Posterior cingulate gyrus (tissue), 11 donors: ENCODE data around the gene BCAS1.

ENCODE experiments used
- DNase-seq, 10 donors: peaks; one replicate each; pipeline versions ENCODE4 v3.0.0 to v3.0.0-alpha.2; 2020 to 2021; ENCODE audit warnings: mixed read lengths in 3 of 10
- intact Hi-C: fragments of 100-400 bp; cut with DNase I; formaldehyde crosslinking; loops from one replicate; pipeline ENCODE4 v1.15.1; 2023

The BCAS1 gene

DNA sequence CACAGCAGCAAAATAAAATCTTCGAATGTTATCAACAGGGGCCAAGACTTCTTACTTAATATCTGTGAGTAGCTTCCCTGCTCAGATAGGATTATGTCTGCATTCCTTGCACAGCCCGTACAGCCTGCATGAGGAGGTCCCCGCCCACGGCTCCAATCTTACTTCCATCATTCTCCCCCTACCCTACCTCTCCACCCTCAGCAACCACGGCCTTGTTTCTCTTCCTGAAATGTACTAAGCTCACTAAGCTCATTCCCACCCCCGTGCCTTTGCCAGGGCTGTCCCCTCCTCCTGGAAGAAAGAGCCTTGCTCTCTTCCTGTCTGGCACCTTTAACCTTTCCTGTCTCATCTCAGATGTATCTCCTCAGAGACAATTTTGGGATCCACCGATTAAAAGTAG lies 120.4 kb downstream of the BCAS1 start:
- DNase-seq, result no peak
- intact Hi-C loops, result no loop called here

DNA sequence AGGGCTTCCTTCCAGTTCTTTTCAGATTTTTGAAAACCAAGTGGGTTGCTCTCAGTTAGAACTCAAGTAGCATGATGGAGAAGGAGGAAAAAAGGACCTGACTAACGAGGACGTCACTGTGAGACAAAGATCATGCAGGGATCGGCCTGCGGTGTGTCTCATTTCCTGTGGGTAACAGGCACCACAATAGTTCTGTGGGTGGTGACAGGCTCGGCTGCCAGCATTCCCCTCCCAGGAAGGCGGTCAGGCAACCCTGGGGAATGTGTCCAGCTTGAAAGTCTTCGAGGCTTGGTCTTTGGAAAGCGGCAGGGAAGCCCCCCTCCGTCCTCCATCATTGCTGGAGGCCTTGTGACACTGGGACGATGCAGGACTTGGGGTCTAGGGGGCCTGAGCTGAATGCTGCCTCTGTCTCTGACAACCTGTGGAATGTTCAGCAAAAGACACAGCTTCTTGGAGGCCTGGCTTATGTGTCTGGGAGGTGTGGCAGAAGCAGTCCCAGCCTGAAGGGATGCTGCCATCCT lies 121.0 kb downstream of the BCAS1 start:
- DNase-seq, result peak in 1 of 10 donors; percentile 77
- intact Hi-C loops, result loop anchor here (10.0 kb wide), 1 partner anchor 75 kb away; no protein-coding TSS in a partner anchor

DNA sequence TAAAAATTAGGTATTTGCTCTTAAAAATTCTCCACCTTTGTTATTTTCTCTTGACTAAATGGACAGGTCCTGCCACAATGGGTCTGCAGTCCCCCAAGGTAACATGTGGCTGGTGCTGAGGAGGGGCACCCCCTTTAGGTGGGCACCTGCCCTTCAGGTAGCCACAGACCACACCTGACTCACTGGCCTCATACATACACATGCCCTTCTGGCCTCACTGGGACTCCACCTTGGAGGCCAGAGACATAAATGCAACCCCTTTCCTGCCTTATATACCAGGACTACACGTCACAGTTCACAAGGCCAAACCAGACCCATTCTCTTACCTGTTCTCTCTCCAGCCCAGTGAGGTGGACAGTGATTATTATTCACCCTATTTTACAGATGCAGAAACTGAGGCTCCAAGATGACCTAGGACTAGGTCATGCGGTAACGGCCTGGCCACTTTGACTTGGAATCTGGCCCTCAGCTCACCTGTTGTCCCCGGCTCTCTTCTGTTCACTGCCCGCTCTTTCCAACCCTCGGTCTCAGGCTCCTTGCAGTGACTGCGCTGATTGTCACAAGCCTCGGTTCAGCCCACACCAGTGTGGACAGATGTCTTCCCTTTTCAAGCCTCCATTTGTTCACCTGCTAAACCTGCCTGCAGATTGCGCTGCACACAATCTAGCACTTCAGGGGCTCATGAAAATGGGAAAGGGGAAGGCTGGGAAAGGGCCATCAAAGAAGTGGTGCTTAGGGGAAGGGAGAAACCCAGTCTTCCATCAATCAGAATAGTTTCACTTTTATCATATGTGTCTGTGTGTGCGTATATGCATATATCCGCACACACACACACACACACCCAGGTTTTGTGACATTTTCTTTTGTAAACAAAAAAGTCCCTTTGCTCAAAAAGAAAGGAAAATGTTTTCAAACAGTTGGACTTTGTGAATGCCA lies 121.7 kb downstream of the BCAS1 start:
- no peak for DNase-seq
- intact Hi-C loops, result loop anchor here (10.0 kb wide), 1 partner anchor 76 kb away; no protein-coding TSS in a partner anchor

- intact Hi-C loops, result loop anchor here (10.0 kb wide), 1 partner anchor 77 kb away; no protein-coding TSS in a partner anchor
- DNase-seq, result no peak
Observed at GRCh38 chr20:53947501-53948195, 122.7 kb downstream of the BCAS1 start.

DNA sequence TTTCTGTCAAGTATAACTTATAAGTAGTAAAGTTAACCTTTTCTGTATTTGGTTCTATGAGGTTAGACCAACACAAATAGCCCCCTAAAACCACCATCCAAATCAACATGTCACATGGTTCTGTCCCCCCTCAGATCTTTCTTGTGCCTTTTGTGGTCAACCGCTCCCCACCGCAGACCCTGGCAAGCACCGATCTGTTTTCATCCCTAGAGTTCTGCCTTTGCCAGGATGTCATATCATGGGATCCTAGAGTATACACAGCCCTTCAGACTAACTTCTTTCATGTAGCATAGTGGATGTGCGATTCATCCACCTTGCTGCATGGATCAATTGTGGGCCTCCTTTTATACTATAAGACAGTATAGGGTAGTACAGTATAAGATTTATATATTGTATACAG lies 124.3 kb downstream of the BCAS1 start:
- intact Hi-C loops, result loop anchor here (10.0 kb wide), 1 partner anchor 79 kb away; no protein-coding TSS in a partner anchor
- no peak for DNase-seq

DNA sequence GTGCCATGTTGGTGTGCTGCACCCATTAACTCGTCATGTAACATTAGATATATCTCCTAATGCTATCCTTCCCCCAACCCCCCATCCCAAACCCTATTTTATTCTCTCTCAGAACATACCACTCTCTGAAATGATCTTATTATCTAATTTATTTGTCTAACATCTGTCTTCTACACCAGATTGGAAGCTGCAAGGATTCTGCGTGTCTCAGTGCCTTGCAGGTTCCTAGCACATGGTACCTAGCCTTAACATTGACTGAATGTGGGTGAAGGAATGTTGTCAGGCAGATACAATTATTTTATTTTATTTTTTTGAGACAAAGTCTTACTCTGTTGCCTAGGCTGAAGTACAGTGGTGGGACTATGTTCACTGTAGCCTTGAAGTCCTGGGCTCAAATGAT lies 124.9 kb downstream of the BCAS1 start:
- DNase-seq, result no peak
- intact Hi-C loops, result loop anchor here (10.0 kb wide), 1 partner anchor 79 kb away; no protein-coding TSS in a partner anchor

- intact Hi-C loops, result loop anchor here (10.0 kb wide), 1 partner anchor 80 kb away; no protein-coding TSS in a partner anchor
Observed at GRCh38 chr20:53944796-53945195, 125.6 kb downstream of the BCAS1 start.

DNA sequence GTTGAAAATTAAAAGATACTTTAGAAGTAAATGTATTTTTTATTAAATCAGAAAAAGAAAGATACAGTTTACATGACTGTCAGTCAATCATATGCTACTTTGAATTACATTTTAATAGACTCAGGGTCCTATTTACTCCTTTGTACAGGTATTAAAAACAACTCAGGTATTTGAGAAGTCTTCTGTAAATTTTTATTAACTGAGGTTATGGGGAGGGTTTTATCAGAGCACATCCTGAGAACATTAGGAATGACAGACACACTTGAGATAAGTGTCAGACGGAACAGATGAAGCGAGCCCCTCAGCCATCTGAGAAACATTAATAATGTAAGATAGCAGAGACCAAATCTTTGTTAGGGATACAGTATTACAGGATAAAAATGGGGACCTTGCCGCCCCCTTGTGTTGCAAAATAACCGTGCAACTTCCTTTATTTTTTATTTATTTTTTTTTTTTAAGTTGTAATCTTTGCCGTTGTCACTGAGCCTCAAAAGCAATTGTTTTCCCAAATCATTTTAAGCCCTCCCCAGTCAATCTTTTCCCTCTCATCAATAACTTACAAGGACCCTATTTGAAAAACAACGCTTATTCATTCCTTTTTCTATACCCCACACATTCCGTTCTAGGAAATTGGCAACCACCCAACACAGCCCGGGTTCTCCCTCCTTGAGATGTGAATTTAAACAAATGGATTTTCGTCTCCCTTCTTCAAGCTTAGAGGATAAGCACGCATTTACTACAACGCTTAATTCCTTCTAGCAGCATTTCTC lies 126.7 kb downstream of the BCAS1 start:
- intact Hi-C loops, result loop anchor here (10.0 kb wide), 1 partner anchor 81 kb away; no protein-coding TSS in a partner anchor
- no peak for DNase-seq

More at GRCh38 chr20:53944796-53945195, 125.6 kb downstream of the BCAS1 start:
- no peak for DNase-seq

DNA sequence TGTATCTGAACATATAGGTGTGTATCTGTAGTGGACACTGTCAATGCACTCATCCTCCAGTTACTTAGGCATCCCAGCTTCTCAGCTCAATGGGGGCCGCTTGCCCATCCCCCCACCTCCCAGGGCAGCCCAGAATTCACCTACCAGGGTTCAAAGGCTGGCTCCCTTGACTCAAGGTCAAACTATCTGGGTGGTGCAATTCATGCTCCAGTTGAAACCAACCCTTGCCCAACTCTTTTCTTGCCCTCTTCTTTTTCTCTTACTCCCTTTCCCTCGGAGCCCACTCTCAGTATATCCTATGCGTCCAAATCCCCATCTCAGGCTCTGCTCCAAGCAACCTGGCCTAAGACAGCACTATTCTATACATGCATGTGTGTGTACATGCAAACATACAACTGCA lies 127.4 kb downstream of the BCAS1 start:
- intact Hi-C loops, result loop anchor here (10.0 kb wide), 1 partner anchor 82 kb away; no protein-coding TSS in a partner anchor
- no peak for DNase-seq

DNA sequence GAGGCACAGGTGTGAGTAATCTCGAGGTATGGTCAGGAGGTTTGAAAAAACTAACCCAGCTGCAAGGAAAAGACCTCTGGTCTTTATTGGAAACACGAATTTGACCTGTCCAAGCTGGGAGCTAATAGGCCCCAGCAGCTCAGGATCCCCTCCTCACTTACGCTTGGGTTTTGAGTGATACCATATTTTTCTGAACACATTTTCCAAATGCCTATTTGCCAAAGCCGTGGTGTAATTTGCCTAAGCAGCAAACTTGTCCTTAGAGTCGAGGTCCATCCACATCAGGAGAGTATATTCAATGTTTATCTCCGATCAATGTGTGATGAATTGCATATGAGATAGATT lies 128.0 kb downstream of the BCAS1 start:
- DNase-seq, result no peak
- intact Hi-C loops, result loop anchor here (10.0 kb wide), 1 partner anchor 82 kb away; no protein-coding TSS in a partner anchor

GRCh38 chr20:53941680-53942471 lies 128.5 kb downstream of the BCAS1 start:
- no peak for DNase-seq
- intact Hi-C loops, result loop anchor here (10.0 kb wide), 1 partner anchor 83 kb away; no protein-coding TSS in a partner anchor

DNA sequence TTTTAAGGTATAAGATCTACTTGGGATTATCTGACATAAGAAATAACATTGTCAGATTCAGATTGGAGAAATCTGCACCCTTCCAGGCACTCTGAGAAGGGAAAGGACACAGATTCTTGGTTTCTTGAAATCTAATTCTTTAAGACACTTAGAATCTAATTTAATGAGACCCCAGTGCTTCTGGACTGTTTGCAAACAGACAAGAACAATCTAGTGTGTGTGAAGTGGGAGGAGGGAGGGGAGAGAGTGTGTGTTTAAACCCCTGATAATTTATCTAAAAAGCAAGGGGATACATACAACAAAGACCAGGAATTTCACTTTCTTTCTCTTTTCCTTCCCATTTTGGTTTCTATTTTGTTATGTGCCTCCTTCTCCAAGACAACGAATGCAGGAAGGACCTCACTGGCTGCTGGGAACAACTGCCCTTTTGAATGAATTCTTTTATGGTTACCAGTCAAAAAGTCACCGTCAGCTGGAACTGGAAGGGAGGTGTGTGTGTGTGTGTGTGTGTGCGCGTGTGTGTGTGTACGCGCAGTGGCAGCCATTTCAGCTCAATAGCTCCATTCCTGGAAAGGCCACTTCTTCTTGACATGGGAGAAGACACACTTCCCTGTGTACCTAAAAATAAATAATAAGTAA lies 129.4 kb downstream of the BCAS1 start:
- intact Hi-C loops, result loop anchor here (10.0 kb wide), 1 partner anchor 84 kb away; no protein-coding TSS in a partner anchor
- DNase-seq, result no peak

- intact Hi-C loops, result loop anchor here (10.0 kb wide), 1 partner anchor 84 kb away; no protein-coding TSS in a partner anchor
Observed at GRCh38 chr20:53940360-53940702, 130.1 kb downstream of the BCAS1 start.

GRCh38 chr20:53939572-53940359 lies 130.6 kb downstream of the BCAS1 start:
- peak; percentile 55 to 96 (median 84) for DNase-seq

More at GRCh38 chr20:53940360-53940702, 130.1 kb downstream of the BCAS1 start:
- DNase-seq, result no peak

DNA sequence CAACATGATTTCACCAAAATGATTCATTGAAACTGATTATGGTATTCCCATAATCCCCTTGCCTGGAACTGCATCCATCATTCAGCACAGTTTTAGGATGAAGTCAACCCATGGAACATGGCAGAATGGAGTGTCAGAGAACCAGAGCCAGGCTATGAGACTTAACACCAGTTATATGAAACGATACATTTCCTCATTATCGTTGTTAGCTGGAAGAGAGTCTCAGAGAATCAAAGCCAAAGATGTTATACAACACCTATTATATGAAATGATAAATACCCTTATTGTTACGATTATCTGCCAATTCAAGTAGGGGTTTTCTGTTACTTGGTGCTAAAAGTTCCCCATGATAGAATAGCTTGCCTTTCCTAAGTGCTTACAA lies 131.2 kb downstream of the BCAS1 start:
- DNase-seq, result no peak
- intact Hi-C loops, result loop anchor here (1.0 to 5.0 kb wide), 3 partner anchors 22 to 361 kb away; no protein-coding TSS in a partner anchor

More at GRCh38 chr20:53939572-53940359, 130.6 kb downstream of the BCAS1 start:
- intact Hi-C loops, result loop anchor here (1.0 to 10.0 kb wide), 4 partner anchors 23 to 361 kb away; no protein-coding TSS in a partner anchor

DNA sequence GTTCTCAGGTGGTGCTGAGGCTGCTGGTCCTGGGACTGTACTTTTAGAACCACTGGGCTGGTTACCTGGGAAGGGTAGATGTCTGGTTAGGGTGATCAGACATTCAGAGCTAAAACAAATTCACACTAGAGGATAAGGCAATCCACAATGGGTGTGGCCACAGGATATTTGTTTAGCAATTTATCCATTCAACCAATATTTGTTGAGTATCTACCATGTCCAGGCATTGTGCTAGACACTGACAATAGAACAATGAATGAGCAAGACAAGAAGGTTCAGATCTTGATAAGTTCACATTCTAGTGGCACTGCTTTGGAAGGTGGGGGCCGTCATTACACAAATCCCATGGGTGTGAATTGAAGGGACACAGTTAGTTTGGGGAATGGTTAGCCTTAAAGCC lies 131.7 kb downstream of the BCAS1 start:
- DNase-seq, result no peak
- intact Hi-C loops, result loop anchor here (1.0 to 5.0 kb wide), 3 partner anchors 22 to 360 kb away; no protein-coding TSS in a partner anchor

GRCh38 chr20:53937929-53938367 lies 132.4 kb downstream of the BCAS1 start:
- DNase-seq, result no peak
- intact Hi-C loops, result loop anchor here (2.0 to 5.0 kb wide), 2 partner anchors 21 to 124 kb away; no protein-coding TSS in a partner anchor
